ENCODE measurements around the gene KRTAP5-5.
"Not testable (repeated sequence)": the region's sequence is repeated elsewhere in the genome, so short reads cannot be mapped to it uniquely, and the experiment has no call there.

KRTAP5-5 gene

DNA sequence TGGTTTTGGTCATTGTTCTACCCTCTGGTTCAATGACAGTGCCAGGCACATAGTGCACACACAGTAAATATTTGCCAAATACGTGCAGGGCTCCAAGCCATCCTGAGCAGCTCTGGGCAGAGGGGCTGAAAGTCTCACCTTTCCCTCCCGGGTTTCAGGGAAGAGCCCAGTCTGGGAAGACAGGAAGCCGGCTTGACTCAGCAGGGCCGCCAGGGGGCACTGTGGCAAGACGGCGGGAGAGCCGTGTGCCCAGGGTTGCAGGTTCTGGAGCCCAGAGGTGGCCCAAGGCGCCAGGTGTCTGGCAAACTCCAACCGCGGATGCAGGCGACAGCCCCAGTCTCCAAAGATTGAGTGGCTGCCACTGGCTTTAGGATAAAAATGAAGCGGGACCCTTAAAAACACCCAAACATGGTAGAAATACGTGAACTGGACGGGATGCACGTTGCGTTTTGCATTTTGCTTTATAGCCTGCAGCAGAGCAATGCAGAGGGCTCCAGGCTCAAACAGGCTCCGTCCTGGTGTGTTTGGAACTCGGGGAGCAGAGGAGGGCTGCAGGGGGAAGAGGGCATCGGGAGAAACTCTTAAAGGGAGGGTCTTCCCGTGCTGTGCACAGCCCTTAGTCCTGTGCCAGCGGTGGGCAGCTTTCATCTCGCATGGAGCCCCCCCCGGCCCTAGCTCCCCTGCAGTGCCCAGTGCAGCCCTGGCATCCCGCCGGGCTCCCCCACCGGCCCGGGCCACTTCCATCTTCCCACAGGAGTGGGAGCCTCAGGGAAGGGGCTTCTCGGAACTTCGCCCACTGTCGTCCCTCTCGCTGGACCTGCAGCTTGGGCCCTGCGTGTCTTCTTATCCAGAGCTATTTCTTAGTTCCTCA lies 10.7 kb downstream of the KRTAP5-5 start:
- H3K27ac ChIP-seq (ENCODE audit: insufficient read depth, low read depth, low read length, poor library complexity, severe bottlenecking): no peak overlapping the region
- WGBS, 2 experiments: 58 to 61% methylated on average over 32 of the region's 32 CpGs
- H3K9me3 ChIP-seq (ENCODE audit: control insufficient read depth, low read length): no peaks in the 10 kb centered on the region
- H3K36me3 ChIP-seq (ENCODE audit: control insufficient read depth, insufficient read depth, low read length): no peaks in the 10 kb centered on the region
- H3K4me3 ChIP-seq (ENCODE audit: insufficient read depth, low read depth, low read length): no peak overlapping the region
- H3K27me3 ChIP-seq (ENCODE audit: control insufficient read depth, insufficient read depth, low read length, poor library complexity, severe bottlenecking): no peaks in the 10 kb centered on the region
- H3K4me1 ChIP-seq (ENCODE audit: control insufficient read depth, insufficient read depth, low read length): no peaks in the 10 kb centered on the region

GRCh38 chr11:1641096-1641495 lies 11.5 kb downstream of the KRTAP5-5 start:
- Histone ChIP-seq H3K27me3 (ENCODE audit: control insufficient read depth, insufficient read depth, low read length, poor library complexity, severe bottlenecking) (no peaks in the 10 kb centered on the region), H3K4me3 (ENCODE audit: insufficient read depth, low read depth, low read length) (no peak overlapping the region), H3K36me3 (ENCODE audit: control insufficient read depth, insufficient read depth, low read length) (no peaks in the 10 kb centered on the region), H3K4me1 (ENCODE audit: control insufficient read depth, insufficient read depth, low read length) (no peaks in the 10 kb centered on the region), H3K27ac (ENCODE audit: insufficient read depth, low read depth, low read length, poor library complexity, severe bottlenecking) (no peak overlapping the region), H3K9me3 (ENCODE audit: control insufficient read depth, low read length) (no peaks in the 10 kb centered on the region)
- 91 to 94% methylated on average over 15 of the region's 15 CpGs for WGBS, 2 experiments

DNA sequence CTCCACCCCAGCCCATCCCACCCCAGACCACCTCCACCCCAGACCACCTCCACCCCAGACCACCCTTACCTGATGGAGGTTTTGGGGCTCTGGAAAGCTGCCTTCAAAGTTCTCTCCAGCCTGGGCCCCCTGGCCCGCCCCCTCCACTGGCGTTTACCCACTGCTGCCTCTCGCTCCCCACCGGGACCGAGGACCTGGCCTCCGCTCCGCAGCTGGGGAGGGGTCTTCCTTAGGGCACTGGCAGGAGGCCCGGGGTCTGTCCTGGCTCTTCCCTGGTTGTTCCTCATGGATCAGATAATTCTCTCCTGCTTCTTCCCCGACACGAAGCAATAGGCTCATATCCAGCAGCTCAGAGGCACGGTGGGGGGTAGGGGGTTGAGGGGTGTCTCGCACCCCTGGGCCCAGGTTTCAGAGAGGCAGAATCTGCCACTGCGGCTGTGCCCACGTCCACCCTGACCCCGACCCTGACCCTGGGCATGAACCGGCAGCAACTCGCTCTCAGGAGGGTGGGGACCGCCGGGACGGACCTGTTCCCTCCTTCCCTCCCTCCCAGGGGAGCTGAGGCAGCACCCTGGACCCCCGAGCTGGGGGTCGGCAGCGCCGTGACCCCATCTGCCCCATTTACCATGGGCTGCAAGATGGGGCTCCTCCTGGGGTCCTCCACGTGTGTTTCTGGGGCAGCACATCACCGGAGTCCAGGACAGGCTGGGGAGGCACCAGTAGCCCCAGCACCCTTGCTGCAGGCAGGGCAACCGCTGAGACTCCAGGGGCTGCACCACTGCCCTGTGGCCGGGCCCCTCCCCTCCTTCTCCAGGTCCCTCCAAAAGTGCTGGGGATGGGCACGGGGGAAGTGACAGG lies 12.9 kb downstream of the KRTAP5-5 start:
- Histone ChIP-seq H3K4me1 (ENCODE audit: control insufficient read depth, insufficient read depth, low read length) (no peaks in the 10 kb centered on the region), H3K36me3 (ENCODE audit: control insufficient read depth, insufficient read depth, low read length) (no peaks in the 10 kb centered on the region), H3K27me3 (ENCODE audit: control insufficient read depth, insufficient read depth, low read length, poor library complexity, severe bottlenecking) (no peaks in the 10 kb centered on the region), H3K9me3 (ENCODE audit: control insufficient read depth, low read length) (no peaks in the 10 kb centered on the region), H3K4me3 (ENCODE audit: insufficient read depth, low read depth, low read length) (no peak overlapping the region), H3K27ac (ENCODE audit: insufficient read depth, low read depth, low read length, poor library complexity, severe bottlenecking) (no peak overlapping the region)
- 85 to 86% methylated on average over 29 of the region's 29 CpGs for WGBS, 2 experiments

DNA sequence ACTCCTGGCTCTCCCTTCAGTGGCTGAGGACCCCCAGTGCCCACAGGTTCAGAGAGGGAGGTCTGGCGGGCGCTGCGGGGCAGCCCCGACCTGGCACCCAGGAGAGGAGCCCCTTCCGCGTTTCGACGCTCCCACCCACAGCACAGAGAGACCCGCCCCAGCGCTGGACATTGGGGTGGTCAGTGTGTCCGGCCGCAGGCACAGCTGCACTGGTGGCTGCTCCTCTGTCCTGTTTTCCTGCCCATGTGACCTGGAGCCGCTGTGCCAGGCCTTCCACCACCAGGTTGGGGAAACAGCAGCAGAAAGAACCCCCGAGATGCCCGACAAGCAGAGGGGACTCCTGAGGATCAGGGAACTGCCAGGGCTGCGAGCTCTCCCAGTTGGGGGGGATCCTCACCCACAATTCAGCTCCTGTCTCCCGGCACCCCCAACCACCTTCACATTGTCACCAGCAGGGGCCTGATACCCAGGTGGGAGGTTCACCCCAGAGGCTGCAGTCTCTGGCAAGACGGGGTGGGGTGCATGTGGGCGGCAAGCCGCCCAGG lies 13.6 kb downstream of the KRTAP5-5 start:
- H3K4me1 ChIP-seq (ENCODE audit: control insufficient read depth, insufficient read depth, low read length): no peaks in the 10 kb centered on the region
- H3K9me3 ChIP-seq (ENCODE audit: control insufficient read depth, low read length): no peaks in the 10 kb centered on the region
- no peaks in the 10 kb centered on the region for H3K36me3 ChIP-seq (ENCODE audit: control insufficient read depth, insufficient read depth, low read length)
- H3K27me3 ChIP-seq (ENCODE audit: control insufficient read depth, insufficient read depth, low read length, poor library complexity, severe bottlenecking): no peaks in the 10 kb centered on the region
- WGBS, 2 experiments: 92 to 97% methylated on average over 20 of the region's 20 CpGs
- no peak overlapping the region for H3K27ac ChIP-seq (ENCODE audit: insufficient read depth, low read depth, low read length, poor library complexity, severe bottlenecking)
- H3K4me3 ChIP-seq (ENCODE audit: insufficient read depth, low read depth, low read length): no peak overlapping the region

- Histone ChIP-seq H3K27me3 (ENCODE audit: control insufficient read depth, insufficient read depth, low read length, poor library complexity, severe bottlenecking) (no peaks in the 10 kb centered on the region), H3K27ac (ENCODE audit: insufficient read depth, low read depth, low read length, poor library complexity, severe bottlenecking) (no peak overlapping the region), H3K4me3 (ENCODE audit: insufficient read depth, low read depth, low read length) (no peak overlapping the region), H3K4me1 (ENCODE audit: control insufficient read depth, insufficient read depth, low read length) (no peaks in the 10 kb centered on the region), H3K36me3 (ENCODE audit: control insufficient read depth, insufficient read depth, low read length) (no peaks in the 10 kb centered on the region), H3K9me3 (ENCODE audit: control insufficient read depth, low read length) (no peaks in the 10 kb centered on the region)
- WGBS, 2 experiments: 88 to 89% methylated on average over 20 of the region's 20 CpGs
Measured at GRCh38 chr11:1644601-1645356, 15.2 kb downstream of the KRTAP5-5 start.

DNA sequence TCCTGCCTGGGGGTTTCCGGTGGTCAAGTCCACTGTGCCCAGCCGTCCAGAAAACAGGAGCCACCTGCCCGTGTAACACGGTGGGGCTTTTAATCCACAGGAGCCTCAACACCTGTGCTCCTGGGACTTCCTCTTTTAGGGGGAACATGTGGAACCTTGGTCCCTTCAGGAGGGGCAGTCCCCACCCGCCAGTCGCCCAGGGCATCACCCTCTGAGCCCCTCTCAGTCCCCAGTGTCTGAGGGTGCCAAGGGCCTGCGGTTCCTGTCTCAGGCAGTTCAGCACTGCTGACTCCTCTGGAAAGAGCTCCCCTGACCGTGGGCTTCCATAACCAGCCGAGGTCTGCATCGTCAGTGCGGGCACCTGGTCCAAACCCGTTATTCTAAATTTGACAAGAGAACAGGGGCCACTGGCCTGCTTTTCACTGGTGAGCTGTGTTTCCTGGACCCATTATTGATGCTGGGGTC lies 15.8 kb downstream of the KRTAP5-5 start:
- WGBS, 2 experiments: 89 to 92% methylated on average over 12 of the region's 12 CpGs
- H3K4me1 ChIP-seq (ENCODE audit: control insufficient read depth, insufficient read depth, low read length): no peaks in the 10 kb centered on the region
- H3K9me3 ChIP-seq (ENCODE audit: control insufficient read depth, low read length): no peaks in the 10 kb centered on the region
- no peak overlapping the region for H3K4me3 ChIP-seq (ENCODE audit: insufficient read depth, low read depth, low read length)
- H3K36me3 ChIP-seq (ENCODE audit: control insufficient read depth, insufficient read depth, low read length): no peaks in the 10 kb centered on the region
- no peaks in the 10 kb centered on the region for H3K27me3 ChIP-seq (ENCODE audit: control insufficient read depth, insufficient read depth, low read length, poor library complexity, severe bottlenecking)
- no peak overlapping the region for H3K27ac ChIP-seq (ENCODE audit: insufficient read depth, low read depth, low read length, poor library complexity, severe bottlenecking)

DNA sequence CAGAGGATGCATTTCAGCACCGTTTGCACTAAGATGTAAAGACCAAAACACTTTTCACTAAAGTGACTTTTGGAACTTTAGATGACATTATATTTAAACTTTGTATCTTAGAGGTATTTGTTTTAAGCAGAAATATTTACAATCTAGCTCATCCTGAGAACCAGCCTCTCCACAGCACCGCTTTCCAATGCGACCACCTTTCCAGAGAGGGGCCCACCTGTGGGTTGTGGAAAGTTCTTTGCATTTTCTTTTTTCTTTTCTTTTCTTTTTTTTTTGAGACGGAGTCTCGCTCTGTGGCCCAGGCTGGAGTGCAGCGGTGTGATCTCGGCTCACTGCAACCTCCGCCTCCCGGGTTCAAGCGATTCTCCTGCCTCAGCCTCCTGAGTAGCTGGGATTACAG lies 17.0 kb downstream of the KRTAP5-5 start:
- H3K27ac ChIP-seq (ENCODE audit: insufficient read depth, low read depth, low read length, poor library complexity, severe bottlenecking); H3K4me3 ChIP-seq (ENCODE audit: insufficient read depth, low read depth, low read length); H3K4me1 ChIP-seq (ENCODE audit: control insufficient read depth, insufficient read depth, low read length); H3K9me3 ChIP-seq (ENCODE audit: control insufficient read depth, low read length); H3K36me3 ChIP-seq (ENCODE audit: control insufficient read depth, insufficient read depth, low read length); H3K27me3 ChIP-seq (ENCODE audit: control insufficient read depth, insufficient read depth, low read length, poor library complexity, severe bottlenecking): not testable (repeated sequence)
- WGBS, 2 experiments: 79 to 84% methylated on average over 9 to 10 of the region's 10 CpGs

DNA sequence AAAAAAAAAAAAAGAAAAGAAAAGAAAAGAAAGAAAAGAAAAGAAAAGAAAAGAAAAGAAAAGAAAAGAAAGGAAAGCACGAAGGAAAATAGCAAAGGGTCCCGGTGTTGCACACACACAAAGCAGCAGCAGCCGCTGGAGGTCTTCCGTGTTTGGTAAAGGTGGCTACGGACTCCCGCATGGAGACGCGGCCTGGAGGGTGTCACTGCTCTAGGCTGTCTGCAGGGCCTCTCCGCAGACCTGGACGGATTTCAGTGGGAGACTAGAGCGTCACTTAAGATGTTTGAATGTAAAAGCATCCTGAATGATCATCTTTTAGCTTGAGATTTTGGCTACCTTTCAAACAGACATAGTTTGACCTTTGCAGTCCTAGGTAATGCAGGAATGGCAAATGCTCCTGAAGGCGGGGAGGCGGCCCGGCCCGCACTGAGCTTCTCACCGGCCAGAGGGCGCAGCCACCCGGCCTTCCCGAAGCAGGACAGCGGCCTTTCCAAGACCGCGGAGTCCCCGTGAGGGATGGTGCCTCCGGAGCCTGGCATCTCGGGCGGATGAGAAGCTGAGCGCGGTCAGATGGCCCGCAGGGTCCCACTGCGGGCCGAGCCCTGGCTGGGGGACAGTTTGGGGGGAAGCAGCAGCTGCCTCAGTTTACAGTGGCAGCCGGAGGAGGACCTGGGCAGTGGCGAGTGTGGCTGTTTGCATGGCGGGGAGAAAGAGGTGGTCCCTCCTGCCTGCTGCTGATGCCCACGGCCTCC lies 18.5 kb downstream of the KRTAP5-5 start:
- H3K27ac ChIP-seq (ENCODE audit: insufficient read depth, low read depth, low read length, poor library complexity, severe bottlenecking): no peak overlapping the region
- H3K9me3 ChIP-seq (ENCODE audit: control insufficient read depth, low read length): no peaks in the 10 kb centered on the region
- peaks cover 1% of the 10 kb centered on the region for H3K27me3 ChIP-seq (ENCODE audit: control insufficient read depth, insufficient read depth, low read length, poor library complexity, severe bottlenecking)
- H3K4me3 ChIP-seq (ENCODE audit: insufficient read depth, low read depth, low read length): no peak overlapping the region
- H3K36me3 ChIP-seq (ENCODE audit: control insufficient read depth, insufficient read depth, low read length): no peaks in the 10 kb centered on the region
- no peaks in the 10 kb centered on the region for H3K4me1 ChIP-seq (ENCODE audit: control insufficient read depth, insufficient read depth, low read length)
- WGBS, 2 experiments: 93 to 94% methylated on average over 35 of the region's 35 CpGs

GRCh38 chr11:1648653-1649420 lies 19.3 kb downstream of the KRTAP5-5 start:
- 91 to 93% methylated on average over 27 to 28 of the region's 28 CpGs for WGBS, 2 experiments
- Histone ChIP-seq H3K9me3 (ENCODE audit: control insufficient read depth, low read length) (no peaks in the 10 kb centered on the region), H3K4me1 (ENCODE audit: control insufficient read depth, insufficient read depth, low read length) (no peaks in the 10 kb centered on the region), H3K4me3 (ENCODE audit: insufficient read depth, low read depth, low read length) (no peak overlapping the region), H3K36me3 (ENCODE audit: control insufficient read depth, insufficient read depth, low read length) (no peaks in the 10 kb centered on the region), H3K27ac (ENCODE audit: insufficient read depth, low read depth, low read length, poor library complexity, severe bottlenecking) (no peak overlapping the region), H3K27me3 (ENCODE audit: control insufficient read depth, insufficient read depth, low read length, poor library complexity, severe bottlenecking) (peaks cover 4% of the 10 kb centered on the region)
